Osteocyte (in vitro differentiated cells): ENCODE results near the gene UMODL1. TPM values are rescaled to one million over a fixed set of nuclear protein-coding genes. Genes with fewer than 3 reads are reported as not detected.

Source experiments
- DNase-seq: peaks from one replicate; pipeline ENCODE4 v3.0.0; 2021; ENCODE audit warnings: mixed read lengths; ENCODE audit not compliant: unreplicated experiment; ENCODE audit errors: extremely low spot score
- H3K27ac Mint-ChIP-seq: one replicate; pipeline ENCODE4 v1.8.0; 2021; ENCODE audit warnings: mild to moderate bottlenecking, mixed read lengths; ENCODE audit not compliant: unreplicated experiment
- H3K27me3 Mint-ChIP-seq: one replicate; pipeline ENCODE4 v1.8.0; 2021; ENCODE audit warnings: mixed read lengths; ENCODE audit not compliant: unreplicated experiment
- H3K36me3 Mint-ChIP-seq: one replicate; pipeline ENCODE4 v1.8.0; 2021; ENCODE audit warnings: mixed read lengths; ENCODE audit not compliant: unreplicated experiment
- H3K4me1 Mint-ChIP-seq: one replicate; pipeline ENCODE4 v1.8.0; 2021; ENCODE audit warnings: mixed read lengths; ENCODE audit not compliant: unreplicated experiment
- H3K4me3 Mint-ChIP-seq: one replicate; pipeline ENCODE4 v1.8.0; 2021; ENCODE audit warnings: mild to moderate bottlenecking, moderate library complexity, mixed read lengths; ENCODE audit not compliant: unreplicated experiment
- H3K9me3 Mint-ChIP-seq: one replicate; pipeline ENCODE4 v1.8.0; 2021; ENCODE audit warnings: mixed read lengths; ENCODE audit not compliant: unreplicated experiment
- total RNA-seq: library from RNA; stranded (reverse); gene quantifications from 2 replicates; pipeline ENCODE4 v1.2.1, GENCODE V29; 2021
- TF ChIP-seq, protein P1 (sequence below): fragments of 200-600 bp; sonication (generic); IDR thresholded peaks from 2 replicates; pipeline ENCODE4 v1.5.0; 2021; ENCODE audit warnings: antibody characterized with exemption, mild to moderate bottlenecking, moderate library complexity

UMODL1 gene
- total RNA-seq, 1 donor from 2014 or later = not detected

DNA sequence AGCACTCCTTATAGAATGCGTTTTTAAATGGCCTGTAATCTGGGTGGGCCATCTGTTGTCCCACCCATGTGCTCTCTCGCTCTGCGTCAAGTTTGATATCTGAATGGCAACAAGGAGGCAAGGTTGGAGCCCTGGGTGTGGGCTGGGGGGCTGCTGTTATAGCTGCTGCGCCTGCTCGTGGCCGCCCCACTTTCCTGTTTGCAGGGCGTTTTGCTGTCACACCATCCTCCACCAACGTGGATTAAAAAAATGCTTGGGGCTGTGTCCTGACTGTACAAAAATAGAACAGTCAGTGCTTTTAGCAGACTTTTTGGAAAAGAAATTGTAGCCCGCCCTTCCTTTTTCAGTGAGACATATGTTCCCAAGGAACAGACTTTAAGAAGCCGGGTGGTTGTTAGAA lies 25.4 kb downstream of the UMODL1 start:
- Mint-ChIP-seq H3K4me3 (peak overlapping the region; percentile 14), H3K27ac (peak overlapping the region; percentile 99), H3K36me3 (peaks cover 3% of the 10 kb centered on the region), H3K9me3 (peaks cover 3% of the 10 kb centered on the region), H3K27me3 (no peaks in the 10 kb centered on the region), H3K4me1 (peaks cover 37% of the 10 kb centered on the region)
- DNase-seq = no peak
- TF ChIP-seq, protein P1, sequence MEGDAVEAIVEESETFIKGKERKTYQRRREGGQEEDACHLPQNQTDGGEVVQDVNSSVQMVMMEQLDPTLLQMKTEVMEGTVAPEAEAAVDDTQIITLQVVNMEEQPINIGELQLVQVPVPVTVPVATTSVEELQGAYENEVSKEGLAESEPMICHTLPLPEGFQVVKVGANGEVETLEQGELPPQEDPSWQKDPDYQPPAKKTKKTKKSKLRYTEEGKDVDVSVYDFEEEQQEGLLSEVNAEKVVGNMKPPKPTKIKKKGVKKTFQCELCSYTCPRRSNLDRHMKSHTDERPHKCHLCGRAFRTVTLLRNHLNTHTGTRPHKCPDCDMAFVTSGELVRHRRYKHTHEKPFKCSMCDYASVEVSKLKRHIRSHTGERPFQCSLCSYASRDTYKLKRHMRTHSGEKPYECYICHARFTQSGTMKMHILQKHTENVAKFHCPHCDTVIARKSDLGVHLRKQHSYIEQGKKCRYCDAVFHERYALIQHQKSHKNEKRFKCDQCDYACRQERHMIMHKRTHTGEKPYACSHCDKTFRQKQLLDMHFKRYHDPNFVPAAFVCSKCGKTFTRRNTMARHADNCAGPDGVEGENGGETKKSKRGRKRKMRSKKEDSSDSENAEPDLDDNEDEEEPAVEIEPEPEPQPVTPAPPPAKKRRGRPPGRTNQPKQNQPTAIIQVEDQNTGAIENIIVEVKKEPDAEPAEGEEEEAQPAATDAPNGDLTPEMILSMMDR = no peak

GRCh38 chr21:42097274-42097673 lies 26.2 kb downstream of the UMODL1 start:
- TF ChIP-seq, protein P1 = no peak
- H3K4me3 Mint-ChIP-seq = no peak overlapping the region
- H3K36me3 Mint-ChIP-seq = peaks cover 3% of the 10 kb centered on the region
- peak overlapping the region; percentile 99 for H3K27ac Mint-ChIP-seq
- no peak for DNase-seq
- peaks cover 3% of the 10 kb centered on the region for H3K9me3 Mint-ChIP-seq
- no peaks in the 10 kb centered on the region for H3K27me3 Mint-ChIP-seq
- peaks cover 41% of the 10 kb centered on the region for H3K4me1 Mint-ChIP-seq

GRCh38 chr21:42097860-42098454 lies 26.8 kb downstream of the UMODL1 start:
- Mint-ChIP-seq H3K4me3 (peak overlapping the region; percentile 2), H3K4me1 (peaks cover 45% of the 10 kb centered on the region), H3K27ac (peak overlapping the region; percentile 99), H3K9me3 (peaks cover 3% of the 10 kb centered on the region), H3K27me3 (no peaks in the 10 kb centered on the region), H3K36me3 (peaks cover 3% of the 10 kb centered on the region)
- peak; percentile 89 for DNase-seq
- TF ChIP-seq, protein P1 = no peak

- peaks cover 47% of the 10 kb centered on the region for H3K4me1 Mint-ChIP-seq
- peaks cover 3% of the 10 kb centered on the region for H3K36me3 Mint-ChIP-seq
- no peak overlapping the region for H3K4me3 Mint-ChIP-seq
- H3K9me3 Mint-ChIP-seq = peaks cover 3% of the 10 kb centered on the region
- H3K27ac Mint-ChIP-seq = peak overlapping the region; percentile 99
- H3K27me3 Mint-ChIP-seq = no peaks in the 10 kb centered on the region
- TF ChIP-seq, protein P1 = no peak
- DNase-seq = no peak
Measured at GRCh38 chr21:42098957-42099505, 27.9 kb downstream of the UMODL1 start.

DNA sequence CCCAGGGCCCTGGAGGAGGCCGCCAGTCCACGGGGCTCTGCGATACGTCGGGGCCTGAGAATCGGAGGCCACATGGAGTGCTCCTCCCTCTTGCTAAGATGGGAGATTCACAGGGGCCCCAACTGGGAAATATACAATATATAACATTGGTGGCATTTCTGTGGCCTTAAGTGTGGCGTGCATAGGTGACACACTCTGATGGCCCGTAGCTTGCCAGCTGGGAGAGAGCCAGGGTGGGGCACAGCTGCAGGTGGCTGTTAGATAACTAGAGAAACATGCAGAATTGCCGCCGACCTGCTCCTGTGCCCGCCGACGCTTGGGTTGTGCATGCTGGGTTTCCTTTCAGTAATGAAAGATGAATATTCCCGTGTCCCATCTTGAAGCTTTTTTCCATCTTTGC lies 30.1 kb downstream of the UMODL1 start:
- no peak for DNase-seq
- H3K4me3 Mint-ChIP-seq = no peak overlapping the region
- H3K27me3 Mint-ChIP-seq = no peaks in the 10 kb centered on the region
- peaks cover 43% of the 10 kb centered on the region for H3K4me1 Mint-ChIP-seq
- TF ChIP-seq, protein P1 = no peak
- no peaks in the 10 kb centered on the region for H3K9me3 Mint-ChIP-seq
- no peaks in the 10 kb centered on the region for H3K36me3 Mint-ChIP-seq
- H3K27ac Mint-ChIP-seq = no peak overlapping the region
